H1 (cell line): ENCODE results near the gene TTC31. TPM values are rescaled to one million over a fixed set of nuclear protein-coding genes. Genes with fewer than 3 reads are reported as not detected.

Experiments
- ATF3 ChIP-seq: IDR thresholded peaks from 2 replicates; pipeline ENCODE4 v1.6.1; 2011; ENCODE audit warnings: low read depth, mild to moderate bottlenecking, low read length; ENCODE audit not compliant: insufficient read depth
- BCL11A ChIP-seq, 2 experiments: IDR thresholded peaks; one replicate each; pipeline ENCODE4 v1.6.1; 2011; ENCODE audit warnings: low read depth in 2 of 2, low read length in 2 of 2, mild to moderate bottlenecking in 2 of 2
- CEBPB ChIP-seq: IDR thresholded peaks from 2 replicates; pipeline ENCODE4 v1.6.1; 2012; ENCODE audit warnings: low read depth, low read length
- CHD1 ChIP-seq: IDR thresholded peaks from 2 replicates; pipeline ENCODE4 v1.6.1; 2012; ENCODE audit warnings: low read depth, low read length, improper control_type of control experiment
- CTBP2 ChIP-seq: IDR thresholded peaks from 2 replicates; pipeline ENCODE4 v1.7.0; 2011; ENCODE audit warnings: borderline replicate concordance, mild to moderate bottlenecking, moderate library complexity, mixed read lengths, low read length; ENCODE audit not compliant: insufficient read depth, insufficient read length
- CTCF ChIP-seq, 3 experiments: IDR thresholded peaks; 1 replicate in 2 of 3; 2 replicates in 1 of 3; pipeline versions ENCODE4 v1.5.1 to v1.6.1; 2011; ENCODE audit warnings: low read length in 3 of 3, mild to moderate bottlenecking in 3 of 3, inconsistent platforms in 2 of 3, low read depth in 1 of 3, moderate library complexity in 1 of 3; ENCODE audit not compliant: insufficient read depth in 1 of 3; ENCODE audit errors: control extremely low read depth in 1 of 3
- FOSL1 ChIP-seq: IDR thresholded peaks from 2 replicates; pipeline ENCODE4 v1.6.1; 2011; ENCODE audit warnings: mild to moderate bottlenecking, low read depth, low read length, moderate library complexity; ENCODE audit not compliant: insufficient read depth
- GTF2F1 ChIP-seq: IDR thresholded peaks from 2 replicates; pipeline ENCODE4 v1.6.1; 2012; ENCODE audit warnings: low read depth, low read length, improper control_type of control experiment, borderline replicate concordance
- HDAC2 ChIP-seq, 2 experiments: fragments of 300-600 bp in 1 of 2; sonication (generic) in 1 of 2; IDR thresholded peaks; 2 replicates each; pipeline ENCODE4 v1.6.1; 2011 to 2012; ENCODE audit warnings: low read depth in 2 of 2, low read length in 2 of 2, mild to moderate bottlenecking in 2 of 2, moderate library complexity in 2 of 2, borderline replicate concordance in 1 of 2, inconsistent platforms in 1 of 2
- JUND ChIP-seq: IDR thresholded peaks from 2 replicates; pipeline ENCODE4 v1.6.1; 2011; ENCODE audit warnings: mild to moderate bottlenecking, improper control_type of control experiment, low read length
- KDM4A ChIP-seq: IDR thresholded peaks from one replicate; pipeline ENCODE4 v1.7.1; 2012; ENCODE audit warnings: low read depth, mild to moderate bottlenecking, moderate library complexity, low read length, inconsistent platforms; ENCODE audit not compliant: severe bottlenecking
- KDM5A ChIP-seq: fragments of 200-600 bp; IDR thresholded peaks from 2 replicates; pipeline ENCODE4 v1.7.1; 2012; ENCODE audit warnings: mild to moderate bottlenecking, low read length, inconsistent platforms, mixed read lengths
- NRF1 ChIP-seq: IDR thresholded peaks from 2 replicates; pipeline ENCODE4 v1.6.1; 2011; ENCODE audit warnings: mild to moderate bottlenecking, low read depth, low read length, improper control_type of control experiment
- POU5F1 ChIP-seq: IDR thresholded peaks from 2 replicates; pipeline ENCODE4 v1.6.1; 2011; ENCODE audit warnings: low read depth, mild to moderate bottlenecking, low read length, moderate library complexity
- SIN3A ChIP-seq, 2 experiments: IDR thresholded peaks in 1 of 2; conservative IDR thresholded peaks in 1 of 2; 2 replicates each; pipeline ENCODE4 v1.6.1; 2011 to 2012; ENCODE audit warnings: low read length in 2 of 2, improper control_type of control experiment in 1 of 2, low read depth in 1 of 2, mild to moderate bottlenecking in 1 of 2
- SRF ChIP-seq: IDR thresholded peaks from 2 replicates; pipeline ENCODE4 v1.6.1; 2011; ENCODE audit warnings: mild to moderate bottlenecking, low read depth, low read length, moderate library complexity
- TAF1 ChIP-seq: IDR thresholded peaks from 2 replicates; pipeline ENCODE4 v1.6.1; 2011; ENCODE audit warnings: mild to moderate bottlenecking, low read depth, low read length
- TCF12 ChIP-seq: IDR thresholded peaks from 2 replicates; pipeline ENCODE4 v1.6.1; 2011; ENCODE audit warnings: low read depth, mild to moderate bottlenecking, low read length
- USF2 ChIP-seq: IDR thresholded peaks from 2 replicates; pipeline ENCODE4 v1.6.1; 2011; ENCODE audit warnings: low read length, improper control_type of control experiment
- polyA plus RNA-seq, 7 experiments: library from polyadenylated mRNA; depleted of rRNA in 3 of 7; stranded (reverse) in 5 of 7; unstranded in 2 of 7; fragments of >200 nt in 5 of 7; fragments of 200-250 nt in 2 of 7; gene quantifications; 1 replicate in 5 of 7; 2 replicates in 1 of 7; 4 replicates in 1 of 7; pipeline versions ENCODE4 v1.2.1 to v1.2.3, GENCODE V29; 2011 to 2013; ENCODE audit warnings: missing spikeins in 2 of 7, mixed read lengths in 2 of 7
- total RNA-seq: library from RNA; stranded (reverse); fragmentation: NEBNext Ultra II Directional; extraction: Animal tissue kit (Norgen Biotek cat#: 25700); gene quantifications from 2 replicates; pipeline ENCODE4 v1.2.1, GENCODE V29; 2021

TTC31 gene
- total and polyA plus RNA-seq, 2 of the 8 experiments (the other 6 are each of a cell fraction or from before 2014, with no cell fraction given) = 28.8 to 29.9 TPM

DNA sequence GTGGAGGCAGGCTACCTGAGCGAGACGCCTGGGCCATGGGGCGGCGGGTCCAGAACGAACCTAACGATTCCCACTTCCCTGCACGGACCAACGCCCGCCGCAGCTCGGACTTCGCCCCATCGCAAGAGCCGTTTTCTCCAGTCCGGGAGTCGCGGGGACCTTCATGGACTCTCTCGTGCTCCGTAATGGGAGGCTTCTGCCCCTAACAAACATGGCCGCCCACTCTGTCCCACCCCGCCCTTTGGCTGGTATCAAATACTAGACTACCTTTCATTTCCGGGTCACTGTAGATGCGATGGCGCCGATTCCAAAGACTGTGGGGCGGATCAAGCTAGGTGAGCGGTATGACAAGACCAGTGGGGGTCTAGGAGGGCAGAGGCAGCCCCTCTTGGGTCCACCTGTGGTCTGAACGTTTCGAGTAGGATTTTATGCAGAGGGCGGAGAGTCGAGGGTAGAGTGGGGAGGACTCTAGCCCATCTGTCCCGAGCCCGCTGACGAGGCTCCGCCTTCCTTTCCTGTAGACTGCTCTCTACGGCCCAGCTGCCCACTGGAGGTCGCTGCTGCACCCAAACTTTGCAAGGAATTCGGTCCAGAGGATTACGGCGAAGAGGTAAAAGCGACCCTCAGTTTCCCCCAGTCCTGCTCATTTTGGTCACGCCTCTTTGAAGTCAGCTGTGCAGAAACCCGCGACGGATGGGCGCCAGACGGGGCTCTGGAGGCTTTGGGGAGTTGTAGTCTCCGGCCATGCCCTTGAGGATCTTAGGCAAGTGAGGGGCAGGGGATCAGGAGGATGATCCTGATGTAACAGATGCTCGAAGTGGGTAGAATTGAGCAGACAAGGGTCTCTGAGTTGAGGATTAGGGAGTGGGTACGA is at the start of gene TTC31, which contains the start of gene CCDC142 (continued):
- peak in 1 of 2 experiments; percentile 87; a peak in 2 of 4 replicates for TF ChIP-seq HDAC2 (IDR thresholded peaks at IDR 0.05; ENCODE audit: borderline replicate concordance in 1 of 2, low read depth in 2 of 2, low read length in 2 of 2)
- TF ChIP-seq SRF = no peak
- TF ChIP-seq NRF1 = no peak
- TF ChIP-seq TCF12 = no peak
- TF ChIP-seq TAF1 = peak; percentile 74
- TF ChIP-seq GTF2F1 = no peak
- TF ChIP-seq FOSL1 = no peak
- no peak for TF ChIP-seq CTBP2
- peak; percentile 94 for TF ChIP-seq KDM5A
- TF ChIP-seq KDM4A = peak; percentile 11
- no peak for TF ChIP-seq ATF3
- TF ChIP-seq CHD1 = no peak
- TF ChIP-seq CTCF (IDR thresholded peaks at IDR 0.05; ENCODE audit: control extremely low read depth in 1 of 3, insufficient read depth in 1 of 3, low read depth in 1 of 3, low read length in 3 of 3) = peak; percentile 81 to 95 (median 89)
- no peak for TF ChIP-seq POU5F1
- peak; percentile 20 to 60; a peak in 1 of 4 replicates for TF ChIP-seq SIN3A (conservative IDR thresholded peaks at IDR 0.05 in 1 of 2, IDR thresholded peaks at IDR 0.05 in 1 of 2; ENCODE audit: low read depth in 1 of 2, low read length in 2 of 2)
- no peak for TF ChIP-seq CEBPB
- TF ChIP-seq BCL11A (IDR thresholded peaks at IDR 0.05; ENCODE audit: low read depth in 2 of 2, low read length in 2 of 2) = no peak
- TF ChIP-seq JUND = no peak
- no peak for TF ChIP-seq USF2
